IgD-negative memory B cell (primary cell): ENCODE results near the gene SLX4IP. TPM values are rescaled to one million over a fixed set of nuclear protein-coding genes. Genes with fewer than 3 reads are reported as not detected.

Experiments
- H3K27ac Mint-ChIP-seq, 3 donors: one replicate each; pipeline ENCODE4 v1.8.0; 2020 to 2022; ENCODE audit warnings: mild to moderate bottlenecking in 3 of 3, mixed read lengths in 3 of 3, moderate library complexity in 1 of 3
- H3K27me3 Mint-ChIP-seq: one replicate; pipeline ENCODE4 v1.8.0; 2021; ENCODE audit warnings: mixed read lengths
- H3K36me3 Mint-ChIP-seq: one replicate; pipeline ENCODE4 v1.8.0; 2020; ENCODE audit warnings: mild to moderate bottlenecking, mixed read lengths
- H3K4me1 Mint-ChIP-seq, 3 donors: one replicate each; pipeline ENCODE4 v1.8.0; 2020 to 2022; ENCODE audit warnings: mixed read lengths in 3 of 3, mild to moderate bottlenecking in 1 of 3
- H3K4me3 Mint-ChIP-seq, 4 donors: one replicate each; pipeline ENCODE4 v1.8.0; 2020 to 2022; ENCODE audit warnings: mild to moderate bottlenecking in 4 of 4, mixed read lengths in 4 of 4, moderate library complexity in 3 of 4
- H3K9me3 Mint-ChIP-seq, 3 donors: one replicate each; pipeline ENCODE4 v1.8.0; 2020 to 2021; ENCODE audit warnings: mixed read lengths in 3 of 3, mild to moderate bottlenecking in 1 of 3
- polyA plus RNA-seq: library from polyadenylated mRNA; unstranded; fragments of 300-500 nt; fragmentation: Illumina TruSeq; gene quantifications from one replicate; pipeline ENCODE4 v1.2.3, GENCODE V29; 2021

Gene SLX4IP
- polyA plus RNA-seq, 1 donor from 2014 or later: 2.0 TPM

- H3K27me3 Mint-ChIP-seq: no peaks in the 10 kb centered on the region
- peaks cover 9 to 15% (median 9%) of the 10 kb centered on the region in 3 donors for H3K4me1 Mint-ChIP-seq
- peaks cover 0 to 3% (median 0%) of the 10 kb centered on the region in 3 donors for H3K9me3 Mint-ChIP-seq
- H3K36me3 Mint-ChIP-seq: peaks cover 16% of the 10 kb centered on the region
- no peak overlapping the region for H3K27ac Mint-ChIP-seq
- H3K4me3 Mint-ChIP-seq: no peak overlapping the region
Observed at GRCh38 chr20:10488534-10488933, 53.4 kb downstream of the SLX4IP start.

- Mint-ChIP-seq H3K27ac (no peak overlapping the region), H3K4me1 (peaks cover 9 to 15% (median 10%) of the 10 kb centered on the region in 3 donors)
Observed at GRCh38 chr20:10489853-10490252, 54.7 kb downstream of the SLX4IP start.

GRCh38 chr20:10490257-10490656 is 55.2 kb downstream of the SLX4IP start:
- Mint-ChIP-seq H3K27ac (no peak overlapping the region), H3K4me3 (no peak overlapping the region), H3K27me3 (no peaks in the 10 kb centered on the region), H3K4me1 (peaks cover 9 to 15% (median 12%) of the 10 kb centered on the region in 3 donors), H3K36me3 (peaks cover 20% of the 10 kb centered on the region), H3K9me3 (no peaks in the 10 kb centered on the region)

More at GRCh38 chr20:10489853-10490252, 54.7 kb downstream of the SLX4IP start:
- peaks cover 19% of the 10 kb centered on the region for H3K36me3 Mint-ChIP-seq
- H3K27me3 Mint-ChIP-seq: no peaks in the 10 kb centered on the region
- no peak overlapping the region for H3K4me3 Mint-ChIP-seq
- H3K9me3 Mint-ChIP-seq: no peaks in the 10 kb centered on the region

- Mint-ChIP-seq H3K4me3 (no peak overlapping the region), H3K27me3 (no peaks in the 10 kb centered on the region), H3K4me1 (peaks cover 9 to 15% (median 12%) of the 10 kb centered on the region in 3 donors), H3K9me3 (no peaks in the 10 kb centered on the region), H3K27ac (no peak overlapping the region), H3K36me3 (peaks cover 20% of the 10 kb centered on the region)
Observed at GRCh38 chr20:10490706-10491105, 55.6 kb downstream of the SLX4IP start.

GRCh38 chr20:10492065-10492464 is 57.0 kb downstream of the SLX4IP start:
- no peaks in the 10 kb centered on the region for H3K9me3 Mint-ChIP-seq
- H3K27me3 Mint-ChIP-seq: no peaks in the 10 kb centered on the region
- H3K4me3 Mint-ChIP-seq: no peak overlapping the region
- peaks cover 20% of the 10 kb centered on the region for H3K36me3 Mint-ChIP-seq
- peaks cover 9 to 15% (median 14%) of the 10 kb centered on the region in 3 donors for H3K4me1 Mint-ChIP-seq
- no peak overlapping the region for H3K27ac Mint-ChIP-seq

GRCh38 chr20:10492844-10493243 is 57.7 kb downstream of the SLX4IP start:
- no peaks in the 10 kb centered on the region for H3K9me3 Mint-ChIP-seq
- H3K4me1 Mint-ChIP-seq: peaks cover 9 to 15% (median 14%) of the 10 kb centered on the region in 3 donors
- H3K27me3 Mint-ChIP-seq: no peaks in the 10 kb centered on the region

GRCh38 chr20:10495173-10495572 is 60.1 kb downstream of the SLX4IP start:
- H3K4me1 Mint-ChIP-seq: peaks cover 9 to 13% (median 10%) of the 10 kb centered on the region in 3 donors
- H3K4me3 Mint-ChIP-seq: no peak overlapping the region
- H3K27ac Mint-ChIP-seq: no peak overlapping the region
- no peaks in the 10 kb centered on the region for H3K9me3 Mint-ChIP-seq
- H3K36me3 Mint-ChIP-seq: peaks cover 15% of the 10 kb centered on the region
- H3K27me3 Mint-ChIP-seq: no peaks in the 10 kb centered on the region

More at GRCh38 chr20:10492844-10493243, 57.7 kb downstream of the SLX4IP start:
- Mint-ChIP-seq H3K27ac (no peak overlapping the region), H3K36me3 (peaks cover 20% of the 10 kb centered on the region), H3K4me3 (no peak overlapping the region)

- H3K27me3 Mint-ChIP-seq: no peaks in the 10 kb centered on the region
- no peak overlapping the region for H3K4me3 Mint-ChIP-seq
- H3K4me1 Mint-ChIP-seq: peaks cover 3 to 8% (median 7%) of the 10 kb centered on the region in 3 donors
- peaks cover 10% of the 10 kb centered on the region for H3K36me3 Mint-ChIP-seq
- H3K27ac Mint-ChIP-seq: no peak overlapping the region
- no peaks in the 10 kb centered on the region for H3K9me3 Mint-ChIP-seq
Observed at GRCh38 chr20:10496465-10496864, 61.4 kb downstream of the SLX4IP start.

GRCh38 chr20:10497283-10497682 is 62.2 kb downstream of the SLX4IP start:
- Mint-ChIP-seq H3K27ac (no peak overlapping the region), H3K9me3 (no peaks in the 10 kb centered on the region)

GRCh38 chr20:10497791-10498190 is 62.7 kb downstream of the SLX4IP start:
- H3K36me3 Mint-ChIP-seq: peaks cover 7% of the 10 kb centered on the region
- H3K27ac Mint-ChIP-seq: no peak overlapping the region
- H3K27me3 Mint-ChIP-seq: no peaks in the 10 kb centered on the region
- H3K9me3 Mint-ChIP-seq: no peaks in the 10 kb centered on the region
- no peak overlapping the region for H3K4me3 Mint-ChIP-seq
- H3K4me1 Mint-ChIP-seq: peaks cover 4 to 8% (median 8%) of the 10 kb centered on the region in 3 donors

More at GRCh38 chr20:10497283-10497682, 62.2 kb downstream of the SLX4IP start:
- Mint-ChIP-seq H3K36me3 (peaks cover 8% of the 10 kb centered on the region), H3K4me3 (no peak overlapping the region), H3K4me1 (peaks cover 4 to 8% (median 8%) of the 10 kb centered on the region in 3 donors), H3K27me3 (no peaks in the 10 kb centered on the region)

GRCh38 chr20:10498200-10498599 is 63.1 kb downstream of the SLX4IP start:
- no peak overlapping the region for H3K4me3 Mint-ChIP-seq
- peaks cover 4% of the 10 kb centered on the region for H3K36me3 Mint-ChIP-seq
- H3K9me3 Mint-ChIP-seq: no peaks in the 10 kb centered on the region
- peaks cover 4 to 8% (median 8%) of the 10 kb centered on the region in 3 donors for H3K4me1 Mint-ChIP-seq
- H3K27ac Mint-ChIP-seq: no peak overlapping the region
- no peaks in the 10 kb centered on the region for H3K27me3 Mint-ChIP-seq

GRCh38 chr20:10501402-10501801 is 66.3 kb downstream of the SLX4IP start:
- no peak overlapping the region for H3K27ac Mint-ChIP-seq
- no peaks in the 10 kb centered on the region for H3K36me3 Mint-ChIP-seq
- peaks cover 3 to 8% (median 3%) of the 10 kb centered on the region in 3 donors for H3K4me1 Mint-ChIP-seq
- no peak overlapping the region for H3K4me3 Mint-ChIP-seq
- H3K9me3 Mint-ChIP-seq: no peaks in the 10 kb centered on the region
- H3K27me3 Mint-ChIP-seq: no peaks in the 10 kb centered on the region

GRCh38 chr20:10502098-10502526 is 67.0 kb downstream of the SLX4IP start:
- Mint-ChIP-seq H3K4me1 (peaks cover 2 to 8% (median 3%) of the 10 kb centered on the region in 3 donors), H3K9me3 (no peaks in the 10 kb centered on the region), H3K27ac (no peak overlapping the region)

GRCh38 chr20:10504608-10504993 is 69.5 kb downstream of the SLX4IP start:
- no peak overlapping the region for H3K4me3 Mint-ChIP-seq

More at GRCh38 chr20:10502098-10502526, 67.0 kb downstream of the SLX4IP start:
- H3K27me3 Mint-ChIP-seq: no peaks in the 10 kb centered on the region
- no peaks in the 10 kb centered on the region for H3K36me3 Mint-ChIP-seq
- H3K4me3 Mint-ChIP-seq: no peak overlapping the region

GRCh38 chr20:10504994-10505730 is 70.1 kb downstream of the SLX4IP start:
- no peaks in the 10 kb centered on the region for H3K27me3 Mint-ChIP-seq
- H3K36me3 Mint-ChIP-seq: no peaks in the 10 kb centered on the region
- no peak overlapping the region for H3K4me3 Mint-ChIP-seq
- no peaks in the 10 kb centered on the region for H3K9me3 Mint-ChIP-seq
- H3K4me1 Mint-ChIP-seq: peaks cover 2 to 8% (median 2%) of the 10 kb centered on the region in 3 donors
- H3K27ac Mint-ChIP-seq: no peak overlapping the region

More at GRCh38 chr20:10504608-10504993, 69.5 kb downstream of the SLX4IP start:
- H3K9me3 Mint-ChIP-seq: no peaks in the 10 kb centered on the region
- peaks cover 2 to 8% (median 3%) of the 10 kb centered on the region in 3 donors for H3K4me1 Mint-ChIP-seq
- no peaks in the 10 kb centered on the region for H3K27me3 Mint-ChIP-seq
- H3K27ac Mint-ChIP-seq: no peak overlapping the region
- H3K36me3 Mint-ChIP-seq: no peaks in the 10 kb centered on the region

- no peaks in the 10 kb centered on the region for H3K9me3 Mint-ChIP-seq
- H3K4me3 Mint-ChIP-seq: no peak overlapping the region
- peaks cover 2 to 8% (median 2%) of the 10 kb centered on the region in 3 donors for H3K4me1 Mint-ChIP-seq
- H3K27me3 Mint-ChIP-seq: no peaks in the 10 kb centered on the region
- H3K36me3 Mint-ChIP-seq: no peaks in the 10 kb centered on the region
- H3K27ac Mint-ChIP-seq: no peak overlapping the region
Observed at GRCh38 chr20:10505827-10506226, 70.7 kb downstream of the SLX4IP start.
